DOHH2 (cell line): ENCODE measurements around the gene ZMIZ2.

ENCODE experiments used
- H3F3A ChIP-seq: fragments of 200-600 bp; sonication (generic), shearing (Covaris generic); 2 replicates; pipeline ENCODE4 v1.6.0; 2016; ENCODE audit warnings: antibody characterized with exemption, mild to moderate bottlenecking; ENCODE audit not compliant: control insufficient read depth, insufficient read depth
- H3K27ac ChIP-seq: fragments of 200-600 bp; sonication (generic); 2 replicates; pipeline ENCODE4 v1.5.1; 2014; ENCODE audit warnings: low read depth, mild to moderate bottlenecking, low read length, moderate library complexity
- H3K27me3 ChIP-seq: fragments of 200-600 bp; sonication (generic); 2 replicates; pipeline ENCODE4 v1.6.1; 2014; ENCODE audit warnings: mild to moderate bottlenecking, low read length, mixed read lengths; ENCODE audit not compliant: control insufficient read depth
- H3K36me3 ChIP-seq: fragments of 200-600 bp; sonication (generic); 2 replicates; pipeline ENCODE4 v1.6.1; 2014; ENCODE audit warnings: mild to moderate bottlenecking, low read length, moderate library complexity, mixed read lengths; ENCODE audit not compliant: control insufficient read depth
- H3K4me1 ChIP-seq: fragments of 200-600 bp; sonication (generic); 2 replicates; pipeline ENCODE4 v1.6.1; 2014; ENCODE audit warnings: mild to moderate bottlenecking, low read length, mixed read lengths; ENCODE audit not compliant: control insufficient read depth
- H3K4me2 ChIP-seq: fragments of 200-600 bp; sonication (generic); 2 replicates; pipeline ENCODE4 v1.6.0; 2014; ENCODE audit warnings: mild to moderate bottlenecking, low read length, moderate library complexity
- H3K4me3 ChIP-seq: fragments of 200-600 bp; sonication (generic); 2 replicates; pipeline ENCODE4 v1.5.1; 2014; ENCODE audit warnings: mild to moderate bottlenecking, low read length, mixed read lengths
- H3K79me2 ChIP-seq: fragments of 200-600 bp; sonication (generic); 2 replicates; pipeline ENCODE4 v1.6.1; 2014; ENCODE audit warnings: mild to moderate bottlenecking, low read length, mixed read lengths; ENCODE audit not compliant: control insufficient read depth
- H3K9me2 ChIP-seq: fragments of 200-600 bp; sonication (generic); replicated peaks from 2 replicates; pipeline ENCODE4 v1.6.1; 2014; ENCODE audit warnings: mild to moderate bottlenecking, low read length, mixed read lengths; ENCODE audit not compliant: control insufficient read depth
- H3K9me3 ChIP-seq: fragments of 200-600 bp; sonication (generic); 2 replicates; pipeline ENCODE4 v1.6.1; 2014; ENCODE audit warnings: antibody characterized with exemption, low read length, mixed read lengths; ENCODE audit not compliant: control insufficient read depth, insufficient read depth
- H4K20me1 ChIP-seq: fragments of 200-600 bp; sonication (generic); 2 replicates; pipeline ENCODE4 v1.6.0; 2014; ENCODE audit warnings: low read depth, mild to moderate bottlenecking, antibody characterized with exemption, low read length, moderate library complexity; ENCODE audit not compliant: control insufficient read depth, insufficient read depth
- EZH2phosphoT487 ChIP-seq: fragments of 200-600 bp; sonication (generic); IDR thresholded peaks from 2 replicates; pipeline ENCODE4 v1.6.1; 2017; ENCODE audit warnings: borderline replicate concordance, mild to moderate bottlenecking, antibody characterized with exemption, low read length, moderate library complexity, mixed read lengths
- TF ChIP-seq, protein P1 (sequence below): fragments of 200-600 bp; sonication (generic); IDR thresholded peaks from one replicate; pipeline ENCODE4 v1.5.1; 2014; ENCODE audit warnings: antibody characterized with exemption, mild to moderate bottlenecking, low read depth, low read length; ENCODE audit not compliant: poor library complexity, severe bottlenecking

The ZMIZ2 gene

DNA sequence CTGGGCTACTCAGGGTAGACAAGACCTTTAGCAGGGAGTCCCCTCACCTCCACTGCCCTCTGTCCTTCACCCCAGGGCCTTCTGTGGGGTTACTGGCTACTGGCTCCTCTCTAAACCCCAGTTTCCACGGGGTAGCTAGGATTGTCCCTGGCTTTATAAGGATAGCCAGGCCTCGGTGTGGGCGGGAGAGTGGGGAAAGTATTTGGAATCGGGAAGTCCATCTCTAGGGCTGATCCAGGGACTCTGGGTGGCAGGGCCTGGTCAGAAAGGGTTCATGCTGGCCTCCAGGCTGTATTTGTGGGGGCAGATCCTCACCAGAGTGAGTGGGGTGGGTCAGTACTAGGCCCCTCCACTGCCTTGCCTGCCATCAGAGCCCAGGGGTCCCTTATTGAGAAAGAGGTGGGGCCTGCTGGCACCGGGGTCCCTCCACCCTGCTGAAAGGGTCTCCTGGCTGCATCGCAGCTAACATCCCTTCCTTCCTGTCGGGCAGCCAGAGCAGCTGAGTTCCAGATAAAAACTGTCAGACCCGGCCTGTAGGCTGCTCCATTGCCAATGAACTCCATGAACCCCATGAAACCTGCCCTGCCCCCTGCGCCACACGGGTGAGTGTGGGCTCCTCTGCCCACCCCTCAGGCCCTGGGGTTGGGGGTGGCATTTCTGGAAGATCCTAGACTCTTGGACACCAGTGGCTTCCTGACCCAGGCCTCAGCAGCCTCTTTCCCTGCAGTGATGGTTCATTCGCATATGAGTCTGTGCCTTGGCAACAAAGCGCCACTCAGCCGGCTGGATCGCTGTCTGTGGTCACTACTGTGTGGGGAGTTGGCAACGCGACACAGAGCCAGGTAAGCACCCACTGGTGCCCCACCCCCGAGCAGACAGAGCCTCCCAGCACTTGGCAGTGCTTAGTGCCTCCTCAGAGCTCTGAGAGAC is 7.3 kb downstream of the ZMIZ2 start:
- peaks cover 23% of the 10 kb centered on the region; the same call in 1 of the 2 replicates for H4K20me1 ChIP-seq
- no peaks in the 10 kb centered on the region for H3K9me2 ChIP-seq
- TF ChIP-seq, protein P1, sequence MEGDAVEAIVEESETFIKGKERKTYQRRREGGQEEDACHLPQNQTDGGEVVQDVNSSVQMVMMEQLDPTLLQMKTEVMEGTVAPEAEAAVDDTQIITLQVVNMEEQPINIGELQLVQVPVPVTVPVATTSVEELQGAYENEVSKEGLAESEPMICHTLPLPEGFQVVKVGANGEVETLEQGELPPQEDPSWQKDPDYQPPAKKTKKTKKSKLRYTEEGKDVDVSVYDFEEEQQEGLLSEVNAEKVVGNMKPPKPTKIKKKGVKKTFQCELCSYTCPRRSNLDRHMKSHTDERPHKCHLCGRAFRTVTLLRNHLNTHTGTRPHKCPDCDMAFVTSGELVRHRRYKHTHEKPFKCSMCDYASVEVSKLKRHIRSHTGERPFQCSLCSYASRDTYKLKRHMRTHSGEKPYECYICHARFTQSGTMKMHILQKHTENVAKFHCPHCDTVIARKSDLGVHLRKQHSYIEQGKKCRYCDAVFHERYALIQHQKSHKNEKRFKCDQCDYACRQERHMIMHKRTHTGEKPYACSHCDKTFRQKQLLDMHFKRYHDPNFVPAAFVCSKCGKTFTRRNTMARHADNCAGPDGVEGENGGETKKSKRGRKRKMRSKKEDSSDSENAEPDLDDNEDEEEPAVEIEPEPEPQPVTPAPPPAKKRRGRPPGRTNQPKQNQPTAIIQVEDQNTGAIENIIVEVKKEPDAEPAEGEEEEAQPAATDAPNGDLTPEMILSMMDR: no peak
- no peak for TF ChIP-seq EZH2phosphoT487
- H3K79me2 ChIP-seq: peaks cover 48% of the 10 kb centered on the region
- H3K27me3 ChIP-seq: no peaks in the 10 kb centered on the region
- no peak overlapping the region for H3K27ac ChIP-seq
- H3K4me2 ChIP-seq: no peak overlapping the region
- no peak overlapping the region for H3K4me3 ChIP-seq
- H3K36me3 ChIP-seq: peaks cover 43% of the 10 kb centered on the region
- no peaks in the 10 kb centered on the region for H3F3A ChIP-seq
- H3K9me3 ChIP-seq: no peaks in the 10 kb centered on the region
- peaks cover 30% of the 10 kb centered on the region for H3K4me1 ChIP-seq

DNA sequence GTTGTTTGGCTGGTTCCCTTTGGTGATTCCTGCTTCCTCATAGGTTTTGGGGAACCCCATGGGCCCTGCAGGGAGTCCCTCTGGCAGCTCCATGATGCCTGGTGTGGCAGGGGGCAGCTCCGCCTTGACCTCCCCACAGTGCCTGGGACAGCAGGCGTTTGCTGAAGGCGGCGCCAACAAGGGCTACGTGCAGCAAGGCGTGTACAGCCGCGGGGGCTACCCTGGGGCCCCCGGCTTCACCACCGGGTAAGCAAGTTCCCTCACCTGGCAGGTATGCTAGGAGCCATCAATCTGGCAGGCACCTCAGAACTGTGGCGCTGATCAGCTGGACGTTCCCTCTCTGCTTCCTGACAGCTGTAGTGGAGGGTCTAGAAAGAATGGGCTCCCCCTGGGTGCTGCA is 8.3 kb downstream of the ZMIZ2 start:
- Histone ChIP-seq H3K9me3 (no peaks in the 10 kb centered on the region), H3K4me1 (peaks cover 21% of the 10 kb centered on the region), H3K4me2 (no peak overlapping the region), H3K27me3 (no peaks in the 10 kb centered on the region), H3K27ac (no peak overlapping the region), H3K9me2 (no peaks in the 10 kb centered on the region), H3K4me3 (no peak overlapping the region), H3F3A (no peaks in the 10 kb centered on the region), H4K20me1 (peaks cover 20% of the 10 kb centered on the region; the same call in 1 of the 2 replicates), H3K79me2 (peaks cover 39% of the 10 kb centered on the region), H3K36me3 (peaks cover 45% of the 10 kb centered on the region)
- TF ChIP-seq EZH2phosphoT487: no peak
- TF ChIP-seq, protein P1: no peak

DNA sequence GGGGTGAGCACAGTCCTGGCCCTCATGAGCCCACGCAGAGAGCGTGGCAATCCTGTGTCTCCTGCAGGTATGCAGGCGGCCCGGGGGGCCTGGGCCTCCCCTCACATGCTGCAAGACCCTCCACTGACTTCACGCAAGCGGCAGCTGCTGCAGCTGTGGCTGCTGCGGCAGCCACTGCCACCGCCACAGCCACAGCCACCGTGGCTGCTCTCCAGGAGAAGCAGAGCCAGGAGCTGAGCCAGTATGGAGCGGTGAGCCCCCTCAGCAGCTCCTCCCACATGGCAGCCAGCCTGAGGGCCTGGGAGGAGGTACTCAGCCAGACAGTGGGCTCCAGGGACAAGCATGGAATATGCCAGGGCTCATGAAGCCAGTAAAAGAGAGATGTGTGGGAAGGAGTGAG is 8.7 kb downstream of the ZMIZ2 start:
- Histone ChIP-seq H3K4me3 (no peak overlapping the region), H3K9me3 (no peaks in the 10 kb centered on the region), H4K20me1 (peaks cover 20% of the 10 kb centered on the region; the same call in 1 of the 2 replicates), H3K9me2 (no peaks in the 10 kb centered on the region), H3K36me3 (peaks cover 49% of the 10 kb centered on the region), H3K27ac (no peak overlapping the region), H3K4me1 (peaks cover 16% of the 10 kb centered on the region), H3K4me2 (no peak overlapping the region), H3K79me2 (peaks cover 35% of the 10 kb centered on the region), H3F3A (no peaks in the 10 kb centered on the region), H3K27me3 (no peaks in the 10 kb centered on the region)
- no peak for TF ChIP-seq EZH2phosphoT487
- TF ChIP-seq, protein P1: no peak
